C4-2B (cell line): ENCODE measurements around the gene UBFD1.

ENCODE experiments used
- CTCF ChIP-seq: fragments of 450-650 bp; conservative IDR thresholded peaks from 2 replicates; pipeline ENCODE4 v1.5.1; 2017; ENCODE audit warnings: mild to moderate bottlenecking
- ZFX ChIP-seq: fragments of 450-650 bp; IDR thresholded peaks from 2 replicates; pipeline ENCODE4 v1.6.1; 2017

- TF ChIP-seq CTCF (no peak), ZFX (no peak)
Measured at GRCh38 chr16:23578101-23578830, 20.7 kb downstream of the UBFD1 start.
